MM.1S (cell line): ENCODE measurements around the gene SLC24A3.

Experiments used
- DNase-seq: peaks from one replicate; pipeline ENCODE4 v3.0.0-alpha.2; 2015
- H2AFZ ChIP-seq: fragments of 300-600 bp; sonication (generic); 2 replicates; pipeline ENCODE4 v1.6.0; 2016; ENCODE audit warnings: antibody characterized with exemption, low read length
- H3F3A ChIP-seq: fragments of 300-600 bp; sonication (generic); 2 replicates; pipeline ENCODE4 v1.6.1; 2016; ENCODE audit warnings: mild to moderate bottlenecking, antibody characterized with exemption, low read length, moderate library complexity, mixed read lengths; ENCODE audit not compliant: insufficient read depth
- H3K27ac ChIP-seq: fragments of 300-600 bp; sonication (generic); 2 replicates; pipeline ENCODE4 v1.5.1; 2016; ENCODE audit warnings: mild to moderate bottlenecking, low read length
- H3K27me3 ChIP-seq: fragments of 300-600 bp; sonication (generic); replicated peaks from 2 replicates; pipeline ENCODE4 v1.6.0; 2016; ENCODE audit warnings: low read length; ENCODE audit not compliant: insufficient read depth
- H3K36me3 ChIP-seq: fragments of 300-600 bp; sonication (generic); replicated peaks from 2 replicates; pipeline ENCODE4 v1.6.1; 2016; ENCODE audit warnings: mild to moderate bottlenecking, low read length, mixed read lengths; ENCODE audit not compliant: insufficient read depth
- H3K4me1 ChIP-seq: fragments of 300-600 bp; sonication (generic); 2 replicates; pipeline ENCODE4 v1.6.1; 2016; ENCODE audit warnings: low read length, mixed read lengths
- H3K4me2 ChIP-seq: fragments of 300-600 bp; sonication (generic); 2 replicates; pipeline ENCODE4 v1.6.0; 2016; ENCODE audit warnings: low read depth, low read length
- H3K4me3 ChIP-seq: fragments of 300-600 bp; sonication (generic); 2 replicates; pipeline ENCODE4 v1.5.1; 2016; ENCODE audit warnings: low read length, mixed read lengths
- H3K79me2 ChIP-seq: fragments of 300-600 bp; sonication (generic); 2 replicates; pipeline ENCODE4 v1.6.1; 2016; ENCODE audit warnings: mixed run types, low read length, mixed read lengths
- H3K9ac ChIP-seq: fragments of 300-600 bp; sonication (generic); 2 replicates; pipeline ENCODE4 v1.6.1; 2016; ENCODE audit warnings: low read length, mixed read lengths
- H3K9me2 ChIP-seq: fragments of 300-600 bp; sonication (generic); replicated peaks from 2 replicates; pipeline ENCODE4 v1.6.1; 2016; ENCODE audit warnings: mild to moderate bottlenecking, low read length, mixed read lengths; ENCODE audit not compliant: insufficient read depth
- H3K9me3 ChIP-seq: fragments of 300-600 bp; sonication (generic); replicated peaks from 2 replicates; pipeline ENCODE4 v1.6.1; 2016; ENCODE audit warnings: mild to moderate bottlenecking, low read length, mixed read lengths; ENCODE audit not compliant: insufficient read depth
- H4K20me1 ChIP-seq: fragments of 300-600 bp; sonication (generic); 2 replicates; pipeline ENCODE4 v1.6.1; 2016; ENCODE audit warnings: mild to moderate bottlenecking, low read length, moderate library complexity, mixed read lengths; ENCODE audit not compliant: insufficient read depth
- EZH2 ChIP-seq: fragments of 300-600 bp; sonication (generic); optimal IDR thresholded peaks from 2 replicates; pipeline ENCODE3; 2017; ENCODE audit warnings: low read depth, mild to moderate bottlenecking, antibody characterized with exemption, low read length, mixed read lengths
- EZH2phosphoT487 ChIP-seq: fragments of 300-600 bp; sonication (generic); IDR thresholded peaks from 2 replicates; pipeline ENCODE4 v1.6.1; 2018; ENCODE audit warnings: antibody characterized with exemption, low read length
- TF ChIP-seq, protein P1 (sequence below): fragments of 300-600 bp; sonication (generic); IDR thresholded peaks from 2 replicates; pipeline ENCODE4 v1.5.1; 2016; ENCODE audit warnings: antibody characterized with exemption, low read length, mixed read lengths

Gene SLC24A3

DNA sequence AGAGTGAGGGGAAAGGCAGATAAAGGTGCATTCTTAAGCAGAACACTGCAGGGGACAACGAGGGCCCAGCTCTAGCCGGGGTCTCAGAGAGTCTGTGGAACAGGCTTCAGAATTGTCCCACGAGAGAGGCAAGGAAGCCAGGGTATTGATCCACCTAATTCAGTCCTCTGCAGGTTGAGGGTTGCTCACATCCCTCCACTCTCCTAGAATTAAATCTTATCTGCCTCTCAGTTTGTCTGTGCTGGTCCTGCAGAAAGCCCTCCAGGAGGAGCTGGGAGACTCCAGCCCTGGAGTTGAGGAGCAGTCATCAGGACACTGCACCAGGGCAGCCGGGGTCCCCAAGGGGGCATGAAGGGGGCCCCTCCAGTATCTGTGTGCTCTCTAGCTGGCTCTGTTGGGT lies 39.1 kb downstream of the SLC24A3 start:
- DNase-seq: no peak
- Histone ChIP-seq H3K4me1 (no peaks in the 10 kb centered on the region), H4K20me1 (no peaks in the 10 kb centered on the region), H3K4me2 (no peak overlapping the region), H3K36me3 (no peaks in the 10 kb centered on the region), H3K79me2 (no peaks in the 10 kb centered on the region), H2AFZ (no peak overlapping the region), H3F3A (no peaks in the 10 kb centered on the region), H3K27ac (no peak overlapping the region), H3K9ac (no peak overlapping the region), H3K9me2 (no peaks in the 10 kb centered on the region), H3K27me3 (no peaks in the 10 kb centered on the region), H3K9me3 (no peaks in the 10 kb centered on the region), H3K4me3 (no peak overlapping the region)
- TF ChIP-seq EZH2 (no peak), EZH2phosphoT487 (no peak)
- TF ChIP-seq, protein P1, sequence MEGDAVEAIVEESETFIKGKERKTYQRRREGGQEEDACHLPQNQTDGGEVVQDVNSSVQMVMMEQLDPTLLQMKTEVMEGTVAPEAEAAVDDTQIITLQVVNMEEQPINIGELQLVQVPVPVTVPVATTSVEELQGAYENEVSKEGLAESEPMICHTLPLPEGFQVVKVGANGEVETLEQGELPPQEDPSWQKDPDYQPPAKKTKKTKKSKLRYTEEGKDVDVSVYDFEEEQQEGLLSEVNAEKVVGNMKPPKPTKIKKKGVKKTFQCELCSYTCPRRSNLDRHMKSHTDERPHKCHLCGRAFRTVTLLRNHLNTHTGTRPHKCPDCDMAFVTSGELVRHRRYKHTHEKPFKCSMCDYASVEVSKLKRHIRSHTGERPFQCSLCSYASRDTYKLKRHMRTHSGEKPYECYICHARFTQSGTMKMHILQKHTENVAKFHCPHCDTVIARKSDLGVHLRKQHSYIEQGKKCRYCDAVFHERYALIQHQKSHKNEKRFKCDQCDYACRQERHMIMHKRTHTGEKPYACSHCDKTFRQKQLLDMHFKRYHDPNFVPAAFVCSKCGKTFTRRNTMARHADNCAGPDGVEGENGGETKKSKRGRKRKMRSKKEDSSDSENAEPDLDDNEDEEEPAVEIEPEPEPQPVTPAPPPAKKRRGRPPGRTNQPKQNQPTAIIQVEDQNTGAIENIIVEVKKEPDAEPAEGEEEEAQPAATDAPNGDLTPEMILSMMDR: no peak

GRCh38 chr20:19251958-19252357 lies 39.5 kb downstream of the SLC24A3 start:
- H3K4me3 ChIP-seq: no peak overlapping the region

DNA sequence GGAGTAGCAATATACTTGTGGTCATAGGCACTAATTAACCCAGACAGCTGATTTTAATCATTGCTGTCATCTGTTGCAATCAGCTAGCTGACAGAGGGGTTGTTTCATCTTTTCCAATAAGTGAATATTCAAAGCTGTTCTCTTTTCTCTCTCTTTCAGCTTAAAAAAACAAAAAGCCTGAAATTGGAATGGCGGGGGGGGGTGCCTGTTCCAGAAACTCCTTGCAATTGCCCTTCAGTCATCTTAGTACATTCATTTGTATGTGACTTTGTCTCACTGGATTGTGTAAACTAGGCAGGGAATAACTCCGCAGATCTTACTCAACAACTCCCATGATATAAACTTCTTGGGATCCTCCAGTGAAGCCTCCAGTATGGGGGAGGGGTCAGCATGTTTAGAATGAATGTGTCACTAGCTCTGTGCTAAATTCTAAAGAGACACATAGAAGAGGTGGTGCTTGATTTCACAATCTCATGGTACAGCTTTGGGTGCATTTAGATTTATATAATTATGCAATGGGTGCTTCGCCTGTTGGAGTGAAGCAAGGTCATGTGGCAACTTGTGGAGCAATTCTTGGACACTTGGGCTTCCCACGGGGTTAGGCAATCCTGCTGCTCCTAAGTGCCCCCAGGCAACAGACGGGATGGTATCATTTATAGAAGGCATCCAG lies 40.1 kb downstream of the SLC24A3 start:
- H3K36me3 ChIP-seq: no peaks in the 10 kb centered on the region
- no peak overlapping the region for H3K9ac ChIP-seq
- TF ChIP-seq, protein P1: no peak
- no peak for TF ChIP-seq EZH2phosphoT487
- no peak for TF ChIP-seq EZH2
- H3K4me1 ChIP-seq: no peaks in the 10 kb centered on the region
- H3K4me3 ChIP-seq: no peak overlapping the region
- no peak overlapping the region for H3K4me2 ChIP-seq
- no peaks in the 10 kb centered on the region for H3F3A ChIP-seq
- no peaks in the 10 kb centered on the region for H3K9me2 ChIP-seq
- H4K20me1 ChIP-seq: no peaks in the 10 kb centered on the region
- no peak for DNase-seq
- no peaks in the 10 kb centered on the region for H3K9me3 ChIP-seq
- H2AFZ ChIP-seq: no peak overlapping the region
- no peak overlapping the region for H3K27ac ChIP-seq
- no peaks in the 10 kb centered on the region for H3K27me3 ChIP-seq
- H3K79me2 ChIP-seq: no peaks in the 10 kb centered on the region

More at GRCh38 chr20:19251958-19252357, 39.5 kb downstream of the SLC24A3 start:
- no peaks in the 10 kb centered on the region for H3K27me3 ChIP-seq
- no peaks in the 10 kb centered on the region for H3K4me1 ChIP-seq
- no peak for DNase-seq
- H3K9me2 ChIP-seq: no peaks in the 10 kb centered on the region
- no peak overlapping the region for H3K4me2 ChIP-seq
- no peaks in the 10 kb centered on the region for H3F3A ChIP-seq
- H3K9me3 ChIP-seq: no peaks in the 10 kb centered on the region
- H3K9ac ChIP-seq: no peak overlapping the region
- no peaks in the 10 kb centered on the region for H4K20me1 ChIP-seq
- H3K27ac ChIP-seq: no peak overlapping the region
- no peaks in the 10 kb centered on the region for H3K36me3 ChIP-seq
- TF ChIP-seq EZH2: no peak
- TF ChIP-seq, protein P1: no peak
- TF ChIP-seq EZH2phosphoT487: no peak
- no peaks in the 10 kb centered on the region for H3K79me2 ChIP-seq
- H2AFZ ChIP-seq: no peak overlapping the region
